Measurements from ENCODE around the gene RMRP.

- TF ChIP-seq CTCF (conservative IDR thresholded peaks at IDR 0.05; ENCODE audit: low read depth, low read length) (peak; percentile 57), EZH2 (IDR thresholded peaks at IDR 0.05; ENCODE audit: low read length, unreplicated experiment) (no peak)
These were observed 533 bp upstream of the RMRP start, which contains the start of gene CCDC107 for GRCh38 chr9:35658137-35658967.
